GM10248 (cell line): ENCODE results near the gene IHH.

Source experiments
- CTCF ChIA-PET: fragments of 300-600 bp; sonication (Branson Sonifier 250); formaldehyde crosslinking; extraction: SDS; loops from one replicate; lab custom pipeline; 2021; ENCODE audit warnings: antibody characterized with exemption; lab: Yijun Ruan, JAX
- POLR2A ChIA-PET: fragments of 350-650 bp; sonication (Branson Sonifier 250); formaldehyde crosslinking; extraction: SDS; loops from one replicate; lab custom pipeline; 2020; ENCODE audit warnings: antibody characterized with exemption; lab: Yijun Ruan, JAX
- DNase-seq: peaks from one replicate; pipeline ENCODE4 v3.0.0; 2012; ENCODE audit errors: extremely low spot score
- TF ChIP-seq, protein P1 (sequence below): IDR thresholded peaks from 2 replicates; pipeline ENCODE4 v1.5.1; 2012; ENCODE audit warnings: mild to moderate bottlenecking, low read depth; ENCODE audit errors: extremely low read depth, missing control alignments, control extremely low read depth

The IHH gene

GRCh38 chr2:219049282-219049681, 11.4 kb downstream of the IHH start:
- no peak for DNase-seq
- CTCF ChIA-PET = interaction anchor here (1.1 to 2.0 kb wide), 5 partner anchors 9 to 105 kb away, joined by 3 to 9 read pairs (median 5); partner anchors contain the start of gene IHH
- POLR2A ChIA-PET = no interaction called here
- TF ChIP-seq, protein P1, sequence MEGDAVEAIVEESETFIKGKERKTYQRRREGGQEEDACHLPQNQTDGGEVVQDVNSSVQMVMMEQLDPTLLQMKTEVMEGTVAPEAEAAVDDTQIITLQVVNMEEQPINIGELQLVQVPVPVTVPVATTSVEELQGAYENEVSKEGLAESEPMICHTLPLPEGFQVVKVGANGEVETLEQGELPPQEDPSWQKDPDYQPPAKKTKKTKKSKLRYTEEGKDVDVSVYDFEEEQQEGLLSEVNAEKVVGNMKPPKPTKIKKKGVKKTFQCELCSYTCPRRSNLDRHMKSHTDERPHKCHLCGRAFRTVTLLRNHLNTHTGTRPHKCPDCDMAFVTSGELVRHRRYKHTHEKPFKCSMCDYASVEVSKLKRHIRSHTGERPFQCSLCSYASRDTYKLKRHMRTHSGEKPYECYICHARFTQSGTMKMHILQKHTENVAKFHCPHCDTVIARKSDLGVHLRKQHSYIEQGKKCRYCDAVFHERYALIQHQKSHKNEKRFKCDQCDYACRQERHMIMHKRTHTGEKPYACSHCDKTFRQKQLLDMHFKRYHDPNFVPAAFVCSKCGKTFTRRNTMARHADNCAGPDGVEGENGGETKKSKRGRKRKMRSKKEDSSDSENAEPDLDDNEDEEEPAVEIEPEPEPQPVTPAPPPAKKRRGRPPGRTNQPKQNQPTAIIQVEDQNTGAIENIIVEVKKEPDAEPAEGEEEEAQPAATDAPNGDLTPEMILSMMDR = no peak

DNA sequence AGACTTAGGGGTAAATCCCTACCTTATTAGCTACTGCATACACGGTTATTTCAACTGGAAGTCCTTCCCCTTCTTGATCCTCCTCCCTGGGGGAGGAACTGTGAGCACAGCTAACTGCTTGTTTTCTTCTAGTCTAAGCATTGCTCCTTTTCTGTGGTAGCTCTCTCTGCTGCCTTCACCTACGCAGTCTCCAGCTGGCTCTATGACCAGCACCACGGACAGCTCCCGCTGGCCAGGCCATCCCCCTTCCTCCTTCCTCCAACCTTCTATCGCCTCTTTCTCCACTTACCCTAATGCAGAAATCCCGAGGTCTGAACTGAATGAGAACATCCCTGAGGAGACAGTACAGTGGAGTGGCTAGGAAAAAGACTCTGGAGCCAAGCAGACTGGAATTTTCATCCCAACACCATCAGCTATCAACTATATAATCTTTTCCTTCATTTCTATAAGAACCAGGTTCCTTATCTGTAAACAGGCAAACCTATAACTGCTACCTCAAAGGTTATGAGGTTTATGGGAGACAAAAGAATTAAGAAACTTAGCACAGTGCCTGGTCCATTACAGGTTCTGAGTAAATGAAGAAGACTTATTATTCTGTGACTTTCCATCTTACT, 14.7 kb downstream of the IHH start:
- ChIA-PET POLR2A (no interaction called here), CTCF (interaction anchor here (0.8 to 2.5 kb wide), 6 partner anchors 10 to 109 kb away, joined by 3 to 10 read pairs (median 4); no protein-coding TSS in a partner anchor)
- DNase-seq = no peak
- TF ChIP-seq, protein P1 = no peak

DNA sequence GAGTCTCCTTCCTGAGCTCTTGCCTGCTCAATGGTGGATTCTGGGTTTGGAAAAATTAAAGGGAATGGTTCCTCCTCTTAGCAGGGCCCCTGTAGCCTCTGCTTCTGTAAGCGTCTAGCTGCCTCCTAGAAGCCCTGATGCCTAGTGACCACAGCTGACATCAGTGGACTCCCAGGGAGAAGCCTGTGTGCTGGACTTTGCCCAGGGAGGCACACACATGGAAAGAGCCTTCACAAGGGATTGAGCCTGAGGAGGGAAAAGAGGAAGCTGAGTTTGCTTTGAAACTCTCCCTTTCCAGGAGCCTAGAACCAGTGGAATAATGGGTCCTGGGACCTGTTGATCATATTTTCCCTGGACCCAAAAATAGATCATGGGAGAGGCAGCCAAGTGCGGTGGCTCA, 18.0 kb downstream of the IHH start:
- TF ChIP-seq, protein P1 = no peak
- CTCF ChIA-PET = interaction anchor here (0.9 to 3.9 kb wide), 8 partner anchors 13 to 191 kb away, joined by 3 to 17 read pairs (median 5); no protein-coding TSS in a partner anchor
- DNase-seq = no peak
- POLR2A ChIA-PET = no interaction called here

- TF ChIP-seq, protein P1 = no peak
- no peak for DNase-seq
- POLR2A ChIA-PET = no interaction called here
- CTCF ChIA-PET = interaction anchor here (0.8 to 3.9 kb wide), 8 partner anchors 12 to 118 kb away, joined by 3 to 17 read pairs (median 6); no protein-coding TSS in a partner anchor
Observed at GRCh38 chr2:219042157-219042556, 18.6 kb downstream of the IHH start.

GRCh38 chr2:219041252-219041651, 19.5 kb downstream of the IHH start, which contains the start of gene CFAP65:
CFAP65 (minus strand) TSS chr2:219041516; CDS start chr2:219039048, 2,468 bp downstream.
- no peak for DNase-seq
- TF ChIP-seq, protein P1 = no peak
- ChIA-PET CTCF (interaction anchor here (0.8 to 3.9 kb wide), 11 partner anchors 11 to 130 kb away, joined by 3 to 17 read pairs (median 7); no protein-coding TSS in a partner anchor), POLR2A (no interaction called here)

- CTCF ChIA-PET = interaction anchor here (0.9 to 1.4 kb wide), 3 partner anchors 9 to 20 kb away, joined by 3 to 5 read pairs (median 5); no protein-coding TSS in a partner anchor
- POLR2A ChIA-PET = no interaction called here
- TF ChIP-seq, protein P1 = no peak
- no peak for DNase-seq
Observed at GRCh38 chr2:219038600-219038999, 22.1 kb downstream of the IHH start.
